Left ventricle myocardium inferior (tissue), 1 donor: ENCODE results near the gene SLC1A3. TPM values are rescaled to one million over a fixed set of nuclear protein-coding genes. Genes with fewer than 3 reads are reported as not detected.

Experiments used
- DNase-seq: peaks from one replicate; pipeline ENCODE4 v3.0.0-alpha.2; 2020
- H3K27ac ChIP-seq: fragments of 200-600 bp; replicated peaks from 2 replicates; pipeline ENCODE4 v1.8.0; 2021
- H3K27me3 ChIP-seq: fragments of 200-600 bp; 2 replicates; pipeline ENCODE4 v1.8.0; 2021; ENCODE audit warnings: low read depth
- H3K36me3 ChIP-seq: fragments of 200-600 bp; 2 replicates; pipeline ENCODE4 v1.8.0; 2021
- H3K4me1 ChIP-seq: fragments of 200-600 bp; 2 replicates; pipeline ENCODE4 v1.8.0; 2021
- H3K4me3 ChIP-seq: fragments of 200-600 bp; 2 replicates; pipeline ENCODE4 v1.8.0; 2021; ENCODE audit warnings: mild to moderate bottlenecking, moderate library complexity
- H3K9me3 ChIP-seq: fragments of 200-600 bp; replicated peaks from 2 replicates; pipeline ENCODE4 v1.8.0; 2021
- intact Hi-C: fragments of 100-400 bp; cut with micrococcal nuclease; formaldehyde crosslinking; loops from one replicate; pipeline ENCODE4 v1.11.0; 2022
- total RNA-seq: library from RNA; stranded (reverse); fragmentation: NEBNext Ultra II Directional; extraction: Animal tissue kit (Norgen Biotek cat#: 25700); gene quantifications from one replicate; pipeline ENCODE4 v1.2.1, GENCODE V29; 2021
- TF ChIP-seq, protein P1 (sequence below): fragments of 200-600 bp; IDR thresholded peaks from 2 replicates; pipeline ENCODE4 v1.8.0; 2021; ENCODE audit warnings: antibody characterized with exemption, mild to moderate bottlenecking, borderline replicate concordance
- donor health status: DM: no; HTN: yes; CAD: no; lungs with severe emphysema.

The SLC1A3 gene
- total RNA-seq, 1 donor from 2014 or later: 144 TPM

DNA sequence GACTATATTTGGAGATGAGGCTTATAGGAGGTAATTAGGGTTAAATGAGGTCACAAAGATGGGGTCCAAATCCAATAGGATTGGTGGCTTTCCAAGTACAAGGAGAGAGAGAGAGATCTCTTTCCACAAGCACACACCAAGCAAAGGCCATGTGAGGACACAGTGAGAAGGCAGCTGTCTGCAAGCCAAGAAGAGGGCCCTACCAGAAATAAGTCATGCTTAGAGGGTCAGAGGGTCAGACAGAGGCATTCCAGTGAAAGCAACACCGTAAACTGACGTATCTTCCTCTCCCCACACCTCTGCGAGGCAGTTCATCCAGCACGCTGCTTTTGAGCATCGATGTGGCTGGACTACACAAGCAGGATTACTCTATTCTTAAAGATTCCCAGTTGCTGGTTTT lies 87.9 kb downstream of the SLC1A3 start:
- TF ChIP-seq, protein P1, sequence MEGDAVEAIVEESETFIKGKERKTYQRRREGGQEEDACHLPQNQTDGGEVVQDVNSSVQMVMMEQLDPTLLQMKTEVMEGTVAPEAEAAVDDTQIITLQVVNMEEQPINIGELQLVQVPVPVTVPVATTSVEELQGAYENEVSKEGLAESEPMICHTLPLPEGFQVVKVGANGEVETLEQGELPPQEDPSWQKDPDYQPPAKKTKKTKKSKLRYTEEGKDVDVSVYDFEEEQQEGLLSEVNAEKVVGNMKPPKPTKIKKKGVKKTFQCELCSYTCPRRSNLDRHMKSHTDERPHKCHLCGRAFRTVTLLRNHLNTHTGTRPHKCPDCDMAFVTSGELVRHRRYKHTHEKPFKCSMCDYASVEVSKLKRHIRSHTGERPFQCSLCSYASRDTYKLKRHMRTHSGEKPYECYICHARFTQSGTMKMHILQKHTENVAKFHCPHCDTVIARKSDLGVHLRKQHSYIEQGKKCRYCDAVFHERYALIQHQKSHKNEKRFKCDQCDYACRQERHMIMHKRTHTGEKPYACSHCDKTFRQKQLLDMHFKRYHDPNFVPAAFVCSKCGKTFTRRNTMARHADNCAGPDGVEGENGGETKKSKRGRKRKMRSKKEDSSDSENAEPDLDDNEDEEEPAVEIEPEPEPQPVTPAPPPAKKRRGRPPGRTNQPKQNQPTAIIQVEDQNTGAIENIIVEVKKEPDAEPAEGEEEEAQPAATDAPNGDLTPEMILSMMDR: no peak
- H3K4me1 ChIP-seq: peaks cover 52% of the 10 kb centered on the region
- H3K27me3 ChIP-seq: peaks cover 6% of the 10 kb centered on the region
- no peak for DNase-seq
- intact Hi-C loops: no loop called here
- H3K9me3 ChIP-seq: no peaks in the 10 kb centered on the region
- H3K36me3 ChIP-seq: no peaks in the 10 kb centered on the region
- no peak overlapping the region for H3K27ac ChIP-seq
- no peak overlapping the region for H3K4me3 ChIP-seq

DNA sequence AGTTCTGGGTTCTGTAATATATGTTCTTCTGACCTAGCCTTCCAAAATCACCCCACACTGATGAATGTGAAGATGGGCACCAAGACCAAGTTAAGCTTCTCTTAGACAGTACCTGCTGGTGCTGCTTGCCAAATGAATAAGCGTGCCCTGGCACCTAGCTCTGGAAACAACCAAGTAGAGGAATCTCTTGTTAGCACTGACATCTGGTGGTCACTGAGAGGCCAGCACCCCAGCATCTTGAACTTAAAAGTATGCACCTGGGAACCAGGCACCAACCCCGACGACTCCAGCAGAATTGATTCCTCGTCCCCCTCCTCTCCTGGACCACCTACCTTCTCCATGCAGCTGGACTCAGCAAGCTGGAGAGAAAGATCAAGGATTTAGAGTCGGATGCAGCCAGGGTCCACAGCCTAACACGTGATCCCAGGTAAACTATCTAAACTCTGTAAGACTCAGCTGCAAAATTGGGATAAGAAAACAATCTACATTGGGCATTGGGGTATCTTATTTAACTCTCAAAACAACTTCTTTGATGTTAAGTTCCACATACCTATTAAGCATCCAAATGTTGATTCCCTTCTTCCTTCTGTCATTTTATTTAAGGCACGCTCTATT lies 89.8 kb downstream of the SLC1A3 start:
- H3K27ac ChIP-seq: no peak overlapping the region
- H3K27me3 ChIP-seq: peaks cover 6% of the 10 kb centered on the region
- no peaks in the 10 kb centered on the region for H3K9me3 ChIP-seq
- H3K36me3 ChIP-seq: no peaks in the 10 kb centered on the region
- TF ChIP-seq, protein P1: peak; percentile 74
- H3K4me1 ChIP-seq: peaks cover 44% of the 10 kb centered on the region
- intact Hi-C loops: loop anchor here (5.0 kb wide), 1 partner anchor 284 kb away; no protein-coding TSS in a partner anchor
- DNase-seq: peak; percentile 54
- H3K4me3 ChIP-seq: no peak overlapping the region

DNA sequence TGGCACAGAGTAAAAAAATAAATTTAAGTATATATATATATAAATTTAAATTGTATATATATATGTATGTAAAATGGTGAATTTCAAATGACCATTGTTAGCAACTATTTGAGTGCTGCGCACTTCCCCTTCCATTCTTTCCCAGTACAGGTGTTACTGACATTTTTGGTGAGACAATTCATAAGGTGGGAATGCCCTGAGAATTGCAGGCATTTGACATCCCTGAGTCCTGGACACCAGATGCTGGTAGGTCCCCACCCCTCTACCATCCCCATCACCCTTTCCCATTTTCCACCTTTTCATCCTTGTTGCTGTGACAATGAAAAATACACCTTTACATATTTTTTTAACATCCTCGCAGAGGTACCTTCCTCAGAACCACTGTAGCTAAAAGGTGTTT lies 91.6 kb downstream of the SLC1A3 start:
- TF ChIP-seq, protein P1: no peak
- intact Hi-C loops: loop anchor here (5.0 kb wide), 1 partner anchor 286 kb away; no protein-coding TSS in a partner anchor
- no peak for DNase-seq
- H3K4me1 ChIP-seq: peaks cover 35% of the 10 kb centered on the region
- no peaks in the 10 kb centered on the region for H3K36me3 ChIP-seq
- H3K27ac ChIP-seq: peak overlapping the region; percentile 52
- H3K9me3 ChIP-seq: peaks cover 3% of the 10 kb centered on the region
- peaks cover 9% of the 10 kb centered on the region for H3K27me3 ChIP-seq
- H3K4me3 ChIP-seq: no peak overlapping the region

DNA sequence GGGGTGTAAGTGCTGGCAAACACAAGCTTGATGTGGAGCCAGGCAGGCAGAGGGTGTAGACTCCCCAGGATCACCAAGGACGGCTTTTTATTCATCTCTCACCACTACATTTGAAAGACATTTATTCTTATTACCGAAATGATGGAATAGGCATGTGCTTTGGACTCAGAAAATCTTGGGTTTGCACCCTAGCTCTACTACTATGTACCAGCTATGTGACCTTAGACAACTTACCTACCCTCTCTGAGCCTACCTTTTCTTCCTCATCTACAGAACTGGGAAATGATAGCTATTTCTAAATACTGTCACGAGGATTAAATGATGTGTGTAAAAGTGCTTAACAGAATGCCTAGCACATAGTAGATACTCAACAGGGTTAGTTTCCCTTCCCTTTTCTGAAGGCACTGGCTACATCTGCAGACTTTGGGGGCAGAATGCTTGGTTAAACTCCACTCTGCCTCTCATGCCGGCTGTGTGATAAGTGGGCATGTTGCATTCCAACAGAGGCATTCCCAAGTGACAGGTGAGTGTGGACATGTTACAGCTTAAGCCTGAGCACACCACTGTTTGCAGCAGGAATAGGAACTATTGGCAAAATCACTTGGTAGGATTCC lies 94.8 kb downstream of the SLC1A3 start:
- peaks cover 3% of the 10 kb centered on the region for H3K9me3 ChIP-seq
- H3K27me3 ChIP-seq: peaks cover 7% of the 10 kb centered on the region
- intact Hi-C loops: no loop called here
- H3K27ac ChIP-seq: peak overlapping the region; percentile 73
- H3K4me3 ChIP-seq: no peak overlapping the region
- DNase-seq: no peak
- H3K4me1 ChIP-seq: peaks cover 43% of the 10 kb centered on the region
- TF ChIP-seq, protein P1: no peak
- H3K36me3 ChIP-seq: no peaks in the 10 kb centered on the region

DNA sequence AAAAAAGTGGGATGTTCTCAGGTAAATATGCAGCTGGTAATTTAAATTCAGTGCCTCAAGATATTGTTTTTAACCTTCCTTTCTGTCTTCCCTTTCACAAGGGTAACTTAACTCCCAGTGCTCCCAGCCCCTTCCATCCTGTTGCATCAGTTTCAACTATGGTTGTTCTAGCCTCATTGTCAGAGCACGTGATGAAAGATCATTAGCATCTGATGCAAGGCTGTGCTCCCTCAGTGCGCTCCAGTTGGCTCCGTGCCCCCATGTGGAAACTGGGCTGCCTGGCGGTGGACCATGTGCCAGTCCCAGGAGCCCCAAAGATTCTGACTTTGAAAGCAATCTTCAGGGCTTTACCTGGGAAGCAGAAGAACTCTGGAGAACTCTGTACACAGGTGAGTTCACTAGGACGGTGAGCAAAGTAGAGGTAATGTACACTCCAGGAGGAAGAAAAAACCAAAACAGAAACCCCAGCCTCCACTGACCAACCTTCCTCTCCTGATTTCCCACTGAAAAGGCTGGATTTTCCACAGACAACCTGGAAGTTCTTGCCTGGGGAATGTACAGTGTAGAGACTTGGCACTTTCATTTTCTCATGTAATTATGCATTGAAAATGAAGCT lies 96.9 kb downstream of the SLC1A3 start:
- Histone ChIP-seq H3K9me3 (peaks cover 13% of the 10 kb centered on the region), H3K27me3 (peaks cover 7% of the 10 kb centered on the region), H3K27ac (peak overlapping the region; percentile 73), H3K4me1 (peaks cover 43% of the 10 kb centered on the region), H3K36me3 (no peaks in the 10 kb centered on the region), H3K4me3 (no peak overlapping the region)
- TF ChIP-seq, protein P1: no peak
- no peak for DNase-seq
- intact Hi-C loops: no loop called here
